GM19328 (cell line): ENCODE measurements around the gene TJP1.
"Not testable (repeated sequence)": the region's sequence is repeated elsewhere in the genome, so short reads cannot be mapped to it uniquely, and the experiment has no call there.

ENCODE experiments used
- ATAC-seq: cut with Tn5 transposase; IDR thresholded peaks from one replicate; pipeline ENCODE4 v1.9.1; 2021; ENCODE audit warnings: mild to moderate bottlenecking, moderate library complexity; ENCODE audit not compliant: unreplicated experiment

TJP1 gene

DNA sequence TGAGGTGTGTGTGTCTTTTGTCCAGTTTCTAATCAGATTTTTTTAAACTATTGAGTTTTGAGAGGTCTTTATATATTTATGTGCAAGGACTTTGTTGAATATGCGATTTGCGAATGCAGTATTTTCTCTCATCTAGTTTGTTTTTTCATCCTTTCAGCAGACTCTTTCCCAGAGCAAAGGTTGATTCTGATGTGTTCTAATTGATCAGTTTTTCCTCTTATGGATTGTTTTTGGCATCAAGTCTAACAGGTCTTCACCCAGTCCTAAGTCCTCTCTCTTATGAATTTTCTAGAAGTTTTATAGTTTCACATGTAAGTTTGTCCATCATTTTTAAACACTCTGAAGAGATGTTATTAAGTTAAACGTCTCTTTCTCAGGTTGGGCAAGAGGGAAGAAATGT is 17.8 kb upstream of the TJP1 start:
- ATAC-seq: no peak

DNA sequence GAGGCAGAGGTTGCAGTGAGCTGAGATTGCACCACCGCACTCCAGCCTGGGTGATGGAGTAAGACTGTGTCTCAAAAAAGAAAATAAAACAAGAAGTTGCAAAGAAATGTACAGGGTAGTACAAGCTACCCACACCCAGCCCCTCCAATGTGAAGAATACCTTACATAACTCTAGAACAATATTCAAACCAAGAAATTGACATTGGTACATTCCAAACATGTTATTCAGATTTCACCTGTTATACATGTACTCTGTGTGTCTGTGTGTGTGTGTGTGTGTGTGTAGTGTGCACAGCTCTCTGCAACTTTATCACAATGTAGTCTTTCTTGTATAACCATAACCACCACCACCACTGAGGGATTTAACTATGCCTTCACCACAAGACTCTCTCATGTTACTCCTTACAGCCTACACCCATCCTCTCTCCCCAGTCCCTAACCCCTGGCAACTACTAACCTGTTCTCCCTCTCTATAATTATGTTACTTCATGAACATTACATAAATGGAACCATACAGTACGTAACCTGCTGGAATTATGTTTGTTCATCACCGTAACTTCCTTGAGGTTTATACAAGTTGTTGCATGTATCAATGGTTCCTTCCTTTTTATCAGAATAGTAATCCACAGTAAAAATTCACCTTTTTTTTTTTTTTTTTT is 16.2 kb upstream of the TJP1 start:
- ATAC-seq: no peak

DNA sequence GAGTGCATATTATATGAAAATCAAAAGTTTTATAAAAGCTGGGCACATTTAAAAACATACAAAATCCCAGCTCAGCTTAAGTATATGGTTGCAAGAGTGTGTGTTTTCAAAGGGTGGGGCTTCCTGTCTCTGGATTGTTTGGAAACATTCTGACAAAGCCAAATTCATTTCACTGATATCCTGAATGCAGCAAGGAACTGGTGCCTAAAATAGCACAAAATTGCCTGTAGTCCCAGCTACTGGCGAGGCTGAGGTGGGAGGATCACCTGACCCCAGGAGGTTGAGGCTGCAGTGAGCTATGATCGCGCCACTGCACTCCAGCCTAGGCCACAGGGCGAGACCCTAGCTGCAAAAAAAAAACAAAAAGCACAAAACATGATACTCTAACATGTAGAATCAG is 13.0 kb upstream of the TJP1 start:
- no peak for ATAC-seq

DNA sequence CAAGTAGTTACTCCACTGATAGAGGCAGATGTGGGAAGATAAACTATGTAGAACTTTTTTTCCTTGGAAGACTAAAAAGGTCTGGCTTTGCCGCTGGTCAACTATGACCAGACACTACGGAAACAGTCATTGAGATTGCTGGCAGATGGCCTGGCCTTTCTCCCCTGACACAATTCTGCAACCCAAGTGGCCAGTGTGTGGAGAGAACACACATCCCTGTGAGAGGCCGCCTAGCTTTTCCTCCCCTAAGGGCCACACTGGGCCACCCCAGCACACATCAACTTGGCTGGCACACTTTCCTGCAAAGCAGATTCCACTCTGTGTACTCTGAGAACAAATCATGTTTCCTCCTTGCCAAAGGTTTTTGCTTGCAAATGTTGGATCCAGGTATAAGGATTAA is 10.4 kb upstream of the TJP1 start:
- ATAC-seq: no peak

DNA sequence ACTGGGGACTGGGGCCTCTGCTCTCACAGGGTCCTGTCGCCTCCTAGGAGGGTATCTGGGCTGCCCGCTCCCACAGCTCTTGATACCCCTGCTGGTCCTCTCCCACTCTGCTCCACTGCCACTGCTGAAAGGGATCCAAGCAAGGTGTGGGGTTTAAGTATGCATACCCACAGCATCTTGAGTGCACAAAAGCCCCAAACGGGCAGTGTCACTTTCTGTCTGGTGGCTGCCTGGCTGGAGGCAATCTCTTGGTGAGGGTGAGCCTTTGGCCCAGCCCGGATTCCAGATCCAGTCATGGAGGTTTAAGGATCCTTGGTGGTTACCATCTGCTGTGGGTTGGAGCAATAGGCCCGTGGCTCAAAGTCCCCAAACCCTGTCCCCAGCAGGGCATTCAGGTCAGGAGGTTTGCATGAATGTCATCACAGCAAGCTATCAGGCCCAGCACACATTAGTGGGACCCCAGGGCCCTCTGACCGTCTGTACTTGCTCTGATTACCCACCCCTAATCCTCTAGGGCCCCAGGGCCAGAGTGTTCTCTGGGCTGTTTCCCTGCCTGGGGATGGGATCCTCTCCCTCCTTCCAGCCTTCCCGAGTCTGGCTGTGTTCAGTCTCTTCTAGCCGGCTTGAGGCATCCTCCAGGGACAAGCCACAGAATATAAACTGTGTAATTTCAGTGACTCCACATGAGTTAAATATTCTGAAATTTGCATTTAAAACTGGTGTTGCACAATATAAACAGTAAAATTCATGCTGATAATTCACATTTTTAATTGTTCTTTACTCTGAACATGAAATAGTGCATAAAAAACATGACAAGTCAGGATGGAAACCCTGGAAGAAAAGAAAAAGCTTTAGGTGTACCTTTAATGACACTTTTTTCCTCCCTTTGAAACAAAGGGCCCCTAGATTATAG is 4.9 kb upstream of the TJP1 start:
- no peak for ATAC-seq

DNA sequence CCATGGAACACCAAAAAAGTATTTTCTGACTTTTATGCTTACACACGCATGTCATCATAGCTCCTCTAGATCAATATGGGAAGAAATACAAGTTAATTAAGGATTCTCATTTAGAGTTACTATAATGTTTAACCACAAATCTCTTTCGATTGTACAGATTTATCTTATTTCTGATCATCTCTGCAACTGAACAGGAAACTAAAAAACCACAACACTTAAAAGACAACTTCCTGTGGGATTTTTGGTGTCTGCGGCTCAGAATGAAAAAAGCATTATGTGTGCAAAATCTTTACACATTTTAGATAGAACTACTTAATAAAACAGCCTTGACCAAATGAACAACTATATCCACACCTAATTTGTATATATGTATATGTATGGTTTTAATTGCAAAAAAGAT is 3.0 kb upstream of the TJP1 start:
- no peak for ATAC-seq

DNA sequence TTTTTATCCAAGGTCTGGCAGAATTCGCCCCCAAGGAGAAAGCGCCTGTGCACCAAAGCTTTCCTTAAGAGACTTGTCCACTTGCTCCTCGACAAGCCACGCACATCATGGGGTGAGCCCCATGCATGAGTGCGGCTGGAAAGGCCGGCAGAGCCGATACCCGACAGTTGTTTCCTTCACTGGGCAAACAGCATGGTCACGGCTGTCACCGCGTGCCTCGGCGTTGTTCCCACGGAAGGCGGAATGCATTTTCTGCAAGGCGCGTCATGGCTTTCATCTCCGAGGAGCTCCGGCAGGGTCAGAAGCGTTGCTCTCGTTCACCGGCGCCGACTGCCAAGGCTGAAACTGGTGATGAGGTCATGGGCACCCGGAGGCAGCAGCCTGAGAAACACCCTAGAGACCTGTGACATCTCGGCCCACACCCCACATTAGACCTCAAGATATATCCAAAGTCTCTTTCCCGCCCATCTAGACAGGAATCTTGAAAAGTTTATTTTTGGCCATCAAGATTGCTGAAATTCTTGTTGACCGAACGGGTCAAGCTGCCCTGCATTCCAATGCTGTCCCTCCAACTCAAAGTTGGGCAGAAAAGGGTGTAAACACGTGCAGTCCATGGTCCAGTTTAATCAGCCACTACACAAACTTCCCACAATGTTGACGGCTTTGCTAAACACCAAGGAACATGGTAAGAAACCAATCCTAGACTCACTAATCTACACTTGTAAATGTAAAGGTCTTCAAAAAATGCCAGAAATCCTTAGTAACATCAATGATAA is 604 bp upstream of the TJP1 start:
- ATAC-seq: no peak

DNA sequence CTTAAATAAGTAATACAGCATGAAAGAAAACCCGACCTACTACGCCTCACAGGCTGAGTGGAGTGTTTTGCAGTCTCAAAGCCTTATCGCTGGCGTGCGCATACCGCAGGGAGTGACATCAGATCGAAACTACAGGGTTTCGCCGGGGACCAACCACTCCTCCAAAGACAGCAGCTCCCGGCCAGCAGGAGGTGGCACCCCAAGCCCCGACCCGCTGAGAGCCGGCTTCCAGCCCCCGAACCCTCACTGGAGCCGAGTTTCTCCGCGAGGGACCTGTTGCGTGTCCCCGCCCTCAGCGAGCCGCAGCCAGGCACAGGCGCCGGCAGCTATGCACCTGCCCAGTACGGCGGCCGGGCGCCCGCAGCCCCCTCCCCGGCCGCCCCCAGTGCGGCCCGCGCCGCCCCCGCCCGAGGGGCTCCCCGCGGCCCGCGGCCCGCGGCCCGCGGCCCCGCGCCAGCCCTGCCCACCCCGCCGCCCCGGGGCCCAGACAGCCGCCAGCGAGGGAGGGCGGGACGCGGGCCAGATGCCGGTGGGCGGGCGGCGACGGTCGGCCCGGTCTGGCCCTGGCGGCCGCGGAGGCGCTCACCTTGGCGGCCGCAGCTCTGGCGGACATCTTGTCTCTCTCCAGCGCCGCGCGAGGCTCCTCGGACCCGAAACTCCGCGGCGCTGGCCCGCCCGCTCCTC is 710 bp downstream of the TJP1 start:
- ATAC-seq: no peak

DNA sequence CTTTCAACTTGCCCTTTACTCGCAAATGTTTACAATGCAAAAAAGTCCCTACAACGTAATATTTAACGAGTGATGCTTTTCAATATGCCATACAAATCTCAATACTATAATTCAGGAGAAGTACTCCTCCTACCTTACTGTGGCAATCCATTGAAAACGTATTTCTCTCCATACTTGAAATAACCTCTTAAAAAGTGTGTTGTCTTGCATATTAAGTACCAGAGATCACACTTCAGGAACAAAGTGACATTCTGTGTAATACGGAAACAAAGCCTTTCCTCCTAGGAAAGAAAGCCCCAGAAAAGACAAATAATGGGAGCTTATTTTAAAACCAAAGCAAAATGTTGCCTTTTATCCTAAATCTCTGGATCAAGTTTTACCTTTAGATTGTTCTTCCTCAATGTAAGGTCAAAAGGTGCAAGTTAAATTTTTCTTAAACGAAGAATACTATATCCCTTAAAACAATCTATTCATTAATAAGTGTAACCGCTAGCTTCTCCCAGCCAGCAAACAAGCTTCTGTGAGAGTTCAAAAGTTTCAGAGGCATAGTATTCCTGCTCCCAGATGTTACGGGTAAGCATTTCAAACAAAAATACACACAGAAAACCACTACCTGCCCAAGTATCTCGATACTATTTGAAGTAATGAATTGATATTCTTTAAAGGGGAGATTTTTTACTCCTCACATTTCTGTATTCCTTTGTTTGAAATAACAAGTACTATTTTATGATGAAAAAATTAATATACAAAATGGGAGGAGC is 1.7 kb downstream of the TJP1 start:
- ATAC-seq: no peak

DNA sequence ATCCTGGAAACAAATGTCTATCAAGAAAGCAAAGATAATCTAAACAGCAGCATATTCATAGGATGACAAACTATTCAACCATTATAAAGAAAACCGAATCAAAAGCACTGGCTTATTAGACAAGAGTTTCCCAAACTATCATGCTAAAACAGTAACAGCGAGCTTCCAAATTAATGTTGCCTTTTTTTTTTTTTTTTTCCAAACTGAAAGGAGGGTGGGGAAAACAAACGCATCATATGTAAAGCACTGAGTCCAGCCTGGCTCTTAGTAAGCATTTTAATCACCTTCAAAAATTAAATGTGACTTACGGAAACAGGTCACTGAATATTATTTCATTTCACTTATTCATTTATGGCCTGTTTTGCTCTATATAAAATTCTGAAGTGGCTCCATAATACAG is 2.3 kb downstream of the TJP1 start:
- no peak for ATAC-seq

DNA sequence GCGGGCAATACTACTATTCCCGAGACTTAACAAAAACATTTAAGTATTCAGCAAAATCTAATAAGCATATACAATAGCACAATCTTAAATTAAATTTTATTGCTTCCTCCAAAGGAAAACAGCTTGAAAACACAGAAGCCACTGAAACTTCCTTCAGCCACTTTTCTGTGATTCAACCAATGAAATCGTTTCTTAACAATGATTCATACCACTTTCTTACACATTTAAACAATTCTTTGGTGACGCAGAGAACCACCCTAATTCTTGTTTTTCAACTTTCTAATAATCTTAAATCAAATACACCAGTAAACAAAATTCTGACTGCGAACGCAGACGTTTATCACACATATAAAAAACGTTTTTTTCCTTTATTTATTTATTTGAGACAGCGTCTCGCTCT is 4.1 kb downstream of the TJP1 start:
- ATAC-seq: no peak

DNA sequence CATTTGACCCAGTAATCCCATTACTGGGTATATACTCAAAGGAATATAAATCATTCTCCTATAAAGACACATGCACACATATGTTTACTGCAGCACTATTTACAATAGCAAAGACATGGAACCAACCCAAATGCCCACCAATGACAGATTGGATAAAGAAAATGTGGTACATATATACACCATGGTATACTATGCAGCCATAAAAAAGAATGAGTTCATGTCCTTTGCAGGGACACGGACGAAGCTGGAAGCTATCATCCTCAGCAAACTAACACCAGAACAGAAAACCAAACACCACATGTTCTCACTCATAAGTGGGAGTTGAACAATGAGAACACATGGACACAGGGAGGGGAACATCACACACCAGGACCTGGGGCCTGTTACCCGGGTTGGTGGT is 4.8 kb downstream of the TJP1 start:
- ATAC-seq: not testable (repeated sequence)

DNA sequence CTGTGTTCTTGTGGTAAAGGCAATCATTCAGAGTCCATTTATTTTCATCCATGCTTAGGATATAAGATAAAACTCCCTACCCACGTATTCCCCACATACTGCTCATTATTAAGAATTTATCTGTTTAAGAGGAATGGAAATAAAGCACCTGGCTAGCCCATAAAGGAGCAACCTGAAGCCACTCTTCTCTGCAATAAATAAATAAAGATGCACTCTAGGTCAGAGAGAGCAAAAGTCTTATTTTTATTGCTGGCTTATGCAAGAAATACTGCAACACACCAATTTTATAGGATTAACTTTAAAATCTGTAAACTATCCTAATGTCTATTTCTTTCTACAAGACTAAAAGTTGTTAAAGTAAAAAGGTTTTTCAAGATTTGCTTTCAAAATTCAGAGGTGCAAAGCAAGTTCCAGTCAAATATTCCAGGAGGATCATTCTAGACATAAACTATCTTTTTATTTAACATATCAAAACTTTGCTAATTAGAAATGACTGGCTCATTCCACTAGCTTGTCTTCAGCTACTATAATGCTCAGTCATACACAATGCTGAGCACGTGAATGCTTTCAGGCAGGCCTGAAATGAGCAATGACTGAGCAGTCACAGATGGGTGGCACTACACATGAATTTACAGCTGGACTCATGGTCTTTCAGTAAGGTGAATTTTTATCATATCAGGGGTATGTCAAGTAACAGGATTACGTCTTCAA is 7.1 kb downstream of the TJP1 start:
- ATAC-seq: no peak

DNA sequence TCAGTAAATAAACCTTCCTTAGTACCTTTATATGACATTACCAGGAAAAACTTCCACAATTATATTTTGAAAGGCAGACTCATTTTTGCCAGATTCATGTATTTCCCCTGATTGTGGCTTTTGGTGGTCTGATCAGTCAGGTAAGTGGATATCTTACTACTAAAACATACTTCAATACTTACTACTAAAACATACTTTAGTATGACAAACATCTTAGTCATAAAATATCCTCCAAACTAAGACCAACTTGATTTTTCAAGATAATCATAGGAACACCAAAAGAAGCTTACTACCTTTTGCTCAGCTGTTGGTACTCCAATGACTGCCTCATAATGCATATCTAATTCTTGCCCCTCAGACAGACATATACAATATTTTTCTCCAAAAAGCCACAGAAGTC is 9.3 kb downstream of the TJP1 start:
- ATAC-seq: no peak

DNA sequence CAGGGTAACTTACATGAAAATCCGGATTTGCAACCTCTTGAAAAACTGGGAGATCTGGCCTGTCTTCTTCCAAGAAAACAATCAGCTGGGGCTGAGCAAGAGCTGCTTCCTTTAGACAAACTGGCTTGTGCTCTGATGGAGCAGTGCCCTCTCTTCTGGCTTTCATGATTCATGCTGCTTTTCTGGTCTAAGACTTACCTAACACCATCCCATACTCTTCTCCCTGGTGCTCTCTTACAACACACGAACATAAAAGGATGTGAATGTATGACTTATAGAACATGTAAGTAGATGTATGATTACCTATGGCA is 9.9 kb downstream of the TJP1 start:
- no peak for ATAC-seq

DNA sequence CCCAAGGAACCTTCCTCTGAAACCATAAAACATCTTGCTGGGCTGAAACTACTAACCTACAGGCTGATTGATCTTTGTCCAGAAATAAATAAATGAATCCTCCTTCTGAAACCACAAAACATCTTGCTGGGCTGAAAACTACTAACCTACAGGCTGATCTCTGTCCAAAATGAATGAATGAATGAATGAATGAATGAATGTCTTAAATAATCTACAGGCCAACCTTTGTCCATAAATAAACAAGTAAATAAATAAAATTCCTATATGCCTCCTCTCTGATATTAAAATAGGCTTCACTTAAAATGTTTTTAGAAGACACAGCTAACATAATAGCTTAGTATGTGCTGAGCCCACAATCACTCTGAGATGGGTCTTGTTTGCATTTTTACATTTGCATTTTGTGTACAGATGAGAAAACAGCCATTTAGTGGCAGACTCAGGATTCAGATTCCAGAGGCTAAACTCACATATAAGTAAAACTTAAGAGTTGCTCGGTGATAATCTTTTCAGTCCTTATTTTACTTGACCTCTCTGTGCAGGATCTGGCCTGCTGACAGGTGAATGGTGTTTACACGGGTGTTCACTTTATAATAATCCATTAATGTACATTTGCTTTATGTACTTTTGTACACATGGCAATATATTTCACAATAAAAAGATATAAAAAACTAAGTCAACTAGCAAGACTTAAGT is 10.4 kb downstream of the TJP1 start:
- ATAC-seq: no peak

DNA sequence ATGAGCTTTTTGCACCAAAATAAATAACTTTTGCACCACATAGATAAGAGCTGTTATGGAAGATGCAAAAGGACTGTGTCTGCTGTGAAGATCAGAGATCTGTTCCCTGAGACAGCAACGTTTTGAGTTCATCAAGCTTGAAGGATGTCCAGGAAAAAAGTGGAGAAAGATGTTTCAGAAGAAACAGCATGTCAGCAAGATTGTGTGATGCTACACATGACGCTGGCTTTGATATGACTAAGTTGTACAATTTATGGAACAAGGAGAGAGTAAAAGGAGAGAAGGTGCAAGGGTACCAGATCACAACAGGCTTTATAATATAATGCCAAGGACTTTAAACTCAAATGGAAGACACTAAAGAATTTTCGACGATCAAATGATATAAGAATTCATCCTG is 16.6 kb downstream of the TJP1 start:
- ATAC-seq: no peak

DNA sequence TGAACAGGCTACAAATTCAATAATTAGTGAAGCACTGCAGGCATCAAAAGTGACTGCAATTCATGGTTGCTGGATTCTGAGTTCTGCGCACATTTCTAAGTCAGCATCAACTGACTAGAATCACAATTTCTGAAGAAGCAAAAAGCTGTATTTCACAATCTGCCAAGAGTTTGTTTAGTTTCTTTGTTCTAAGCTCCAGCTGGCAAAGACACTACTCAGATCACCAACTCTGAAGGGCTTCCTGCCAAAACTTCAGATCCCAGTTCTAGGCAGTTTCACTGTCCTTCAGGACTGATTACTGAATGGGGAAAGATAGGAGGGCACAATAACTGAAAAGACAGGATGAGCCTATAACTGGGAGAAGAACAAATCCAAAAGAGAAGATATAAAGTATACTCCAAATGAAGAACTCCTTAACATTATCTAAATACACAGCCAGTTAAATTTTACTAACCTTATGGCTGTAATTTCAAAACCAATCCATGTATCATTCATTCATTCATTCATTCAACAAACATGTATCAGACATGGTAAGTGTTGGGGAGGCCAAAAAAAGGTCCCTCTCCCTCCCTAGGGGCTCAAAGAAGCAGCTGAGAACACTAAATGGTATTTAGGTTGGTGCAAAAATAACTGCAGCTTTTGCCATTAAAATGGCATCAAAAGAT is 17.1 kb downstream of the TJP1 start:
- ATAC-seq: no peak

DNA sequence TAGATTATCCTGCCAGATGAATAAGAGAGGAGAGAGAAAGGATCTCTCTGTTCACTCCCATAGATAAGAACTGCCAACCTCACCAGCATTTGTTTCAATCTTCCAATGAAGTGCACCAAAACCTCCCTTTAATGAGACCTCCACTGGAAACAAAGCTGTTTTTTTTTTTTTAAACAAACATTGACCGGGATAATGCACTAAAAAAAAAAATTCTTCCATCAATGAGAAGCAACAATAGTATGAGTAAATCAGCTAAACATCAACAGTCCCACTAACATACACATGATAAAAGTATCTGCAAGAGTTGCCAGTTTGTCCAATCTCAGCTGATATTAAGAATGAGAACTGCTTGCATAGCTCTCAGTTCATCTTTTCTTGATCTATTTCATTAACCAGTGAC is 19.9 kb downstream of the TJP1 start:
- ATAC-seq: no peak
